Caco-2 (cell line): ENCODE results near the gene GLI3. TPM values are rescaled to one million over a fixed set of nuclear protein-coding genes. Genes with fewer than 3 reads are reported as not detected.
A peak's percentile ranks its signal among the peaks of the same experiment; 100 is the strongest.

Experiments used
- BruUV-seq: library from RNA; stranded (reverse); fragments of 400-500 nt; replicated peaks from 2 replicates; lab custom pipeline; 2021; lab: Mats Ljungman, UMichigan
- CTCF ChIA-PET: fragments of 300-600 bp; sonication (Branson Sonifier 250); formaldehyde crosslinking; loops from one replicate; lab custom pipeline; 2022; ENCODE audit warnings: antibody characterized with exemption; lab: Charles Lee
- POLR2A ChIA-PET: fragments of 300-600 bp; sonication (Branson Sonifier 250); formaldehyde crosslinking; loops from one replicate; lab custom pipeline; 2022; ENCODE audit warnings: antibody characterized with exemption; lab: Charles Lee
- DNase-seq, 2 experiments: peaks; one replicate each; pipeline versions ENCODE4 v3.0.0 to v3.0.0-alpha.2; 2020 to 2022
- H3K27me3 ChIP-seq: replicated peaks from 2 replicates; pipeline ENCODE4 v1.6.0; 2011; ENCODE audit warnings: low read length; ENCODE audit not compliant: control insufficient read depth, insufficient read depth
- H3K36me3 ChIP-seq: 2 replicates; pipeline ENCODE4 v1.5.1; 2011; ENCODE audit warnings: low read length; ENCODE audit not compliant: control insufficient read depth, insufficient read depth
- H3K4me1 ChIP-seq: fragments of 250-450 bp; sonication (Bioruptor Pico); 2 replicates; pipeline ENCODE4 v1.5.1; 2020; ENCODE audit warnings: mild to moderate bottlenecking
- H3K4me3 ChIP-seq: 2 replicates; pipeline ENCODE4 v1.5.1; 2011; ENCODE audit warnings: low read depth, mild to moderate bottlenecking, control low read depth, low read length
- H3K9me3 ChIP-seq: fragments of 250-450 bp; sonication (Bioruptor Pico); 2 replicates; pipeline ENCODE4 v1.5.1; 2020; ENCODE audit warnings: mild to moderate bottlenecking, moderate library complexity
- H3K27ac Mint-ChIP-seq: one replicate; pipeline ENCODE4 v1.8.0; 2022; ENCODE audit warnings: mixed read lengths; ENCODE audit not compliant: unreplicated experiment
- H3K27me3 Mint-ChIP-seq: one replicate; pipeline ENCODE4 v1.8.0; 2022; ENCODE audit warnings: mixed read lengths; ENCODE audit not compliant: insufficient read depth, unreplicated experiment
- H3K36me3 Mint-ChIP-seq: one replicate; pipeline ENCODE4 v1.8.0; 2022; ENCODE audit warnings: mild to moderate bottlenecking, mixed read lengths; ENCODE audit not compliant: insufficient read depth, unreplicated experiment
- H3K4me1 Mint-ChIP-seq: one replicate; pipeline ENCODE4 v1.8.0; 2022; ENCODE audit warnings: low read depth, mixed read lengths; ENCODE audit not compliant: unreplicated experiment
- H3K4me3 Mint-ChIP-seq: one replicate; pipeline ENCODE4 v1.8.0; 2022; ENCODE audit warnings: mild to moderate bottlenecking, moderate library complexity, mixed read lengths; ENCODE audit not compliant: unreplicated experiment
- H3K9me3 Mint-ChIP-seq: one replicate; pipeline ENCODE4 v1.8.0; 2022; ENCODE audit warnings: mixed read lengths; ENCODE audit not compliant: unreplicated experiment
- CTCF ChIP-seq, 2 experiments: fragments of 200-600 bp in 1 of 2; IDR thresholded peaks; 1 replicate in 1 of 2; 2 replicates in 1 of 2; pipeline versions ENCODE4 v1.5.1 to v1.8.0; 2011 to 2022; ENCODE audit warnings: antibody characterized with exemption in 1 of 2, control low read depth in 1 of 2, inconsistent platforms in 1 of 2, low read depth in 1 of 2, low read length in 1 of 2, mild to moderate bottlenecking in 1 of 2, moderate library complexity in 1 of 2; ENCODE audit not compliant: insufficient read depth in 1 of 2, severe bottlenecking in 1 of 2, unreplicated experiment in 1 of 2
- intact Hi-C: fragments of 100-400 bp; cut with micrococcal nuclease; formaldehyde crosslinking; loops from one replicate; pipeline ENCODE4 v1.10.0; 2022; ENCODE audit not compliant: unreplicated experiment
- total RNA-seq: library from RNA; stranded (reverse); gene quantifications from 2 replicates; pipeline ENCODE4 v1.2.3, GENCODE V29; 2022

Gene GLI3
- total RNA-seq, 1 experiment from 2014 or later = 1.00 TPM

GRCh38 chr7:41977151-41977651 lies 259.8 kb downstream of the GLI3 start:
- Mint-ChIP-seq H3K4me1 (no peaks in the 10 kb centered on the region), H3K27ac (no peak overlapping the region), H3K27me3 (peaks cover 19% of the 10 kb centered on the region), H3K9me3 (no peaks in the 10 kb centered on the region), H3K4me3 (no peak overlapping the region), H3K36me3 (no peaks in the 10 kb centered on the region)
- DNase-seq = peak in 1 of 2 experiments; percentile 25
- peak; percentile 74 to 78 for TF ChIP-seq CTCF (IDR thresholded peaks at IDR 0.05; ENCODE audit: insufficient read depth in 1 of 2, low read depth in 1 of 2, low read length in 1 of 2, severe bottlenecking in 1 of 2, unreplicated experiment in 1 of 2)
- Histone ChIP-seq H3K4me1 (no peaks in the 10 kb centered on the region), H3K4me3 (no peak overlapping the region), H3K36me3 (no peaks in the 10 kb centered on the region), H3K9me3 (no peaks in the 10 kb centered on the region), H3K27me3 (peaks cover 1% of the 10 kb centered on the region; the same call in 1 of the 2 replicates)
- intact Hi-C loops = loop anchor here (1.0 to 10.0 kb wide), 4 partner anchors 37 to 855 kb away; no protein-coding TSS in a partner anchor
- POLR2A ChIA-PET = no interaction called here
- CTCF ChIA-PET = interaction anchor here (0.6 to 1.5 kb wide), 4 partner anchors 9 to 866 kb away, joined by 3 to 5 read pairs (median 4); no protein-coding TSS in a partner anchor
- no TSS peak for BruUV-seq

GRCh38 chr7:41976411-41976810 lies 260.6 kb downstream of the GLI3 start:
- peaks cover 19% of the 10 kb centered on the region for H3K27me3 Mint-ChIP-seq
- no peaks in the 10 kb centered on the region for H3K36me3 ChIP-seq
- no peaks in the 10 kb centered on the region for H3K36me3 Mint-ChIP-seq
- intact Hi-C loops = loop anchor here (5.0 to 10.0 kb wide), 3 partner anchors 51 to 856 kb away; no protein-coding TSS in a partner anchor
- ChIA-PET POLR2A (no interaction called here), CTCF (interaction anchor here (0.6 kb wide), 1 partner anchor 33 kb away, joined by 3 read pairs; no protein-coding TSS in a partner anchor)
- no peak overlapping the region for H3K4me3 ChIP-seq
- no peaks in the 10 kb centered on the region for H3K4me1 Mint-ChIP-seq
- H3K27me3 ChIP-seq = peaks cover 1% of the 10 kb centered on the region; the same call in 1 of the 2 replicates
- TF ChIP-seq CTCF (IDR thresholded peaks at IDR 0.05; ENCODE audit: insufficient read depth in 1 of 2, low read depth in 1 of 2, low read length in 1 of 2, severe bottlenecking in 1 of 2, unreplicated experiment in 1 of 2) = no peak
- no peaks in the 10 kb centered on the region for H3K9me3 ChIP-seq
- H3K4me1 ChIP-seq = no peaks in the 10 kb centered on the region
- no TSS peak for BruUV-seq
- no peak overlapping the region for H3K27ac Mint-ChIP-seq
- H3K4me3 Mint-ChIP-seq = no peak overlapping the region
- no peaks in the 10 kb centered on the region for H3K9me3 Mint-ChIP-seq
- no peak for DNase-seq

GRCh38 chr7:41975849-41976248 lies 261.2 kb downstream of the GLI3 start:
- Mint-ChIP-seq H3K36me3 (no peaks in the 10 kb centered on the region), H3K4me3 (no peak overlapping the region), H3K27me3 (peaks cover 19% of the 10 kb centered on the region), H3K27ac (no peak overlapping the region), H3K9me3 (no peaks in the 10 kb centered on the region), H3K4me1 (no peaks in the 10 kb centered on the region)
- CTCF ChIA-PET = interaction anchor here (0.6 kb wide), 1 partner anchor 33 kb away, joined by 3 read pairs; no protein-coding TSS in a partner anchor
- H3K4me3 ChIP-seq = no peak overlapping the region
- POLR2A ChIA-PET = no interaction called here
- H3K27me3 ChIP-seq = peaks cover 1% of the 10 kb centered on the region; the same call in 1 of the 2 replicates
- no peaks in the 10 kb centered on the region for H3K9me3 ChIP-seq
- intact Hi-C loops = loop anchor here (5.0 to 10.0 kb wide), 3 partner anchors 51 to 856 kb away; no protein-coding TSS in a partner anchor
- no peaks in the 10 kb centered on the region for H3K4me1 ChIP-seq
- no TSS peak for BruUV-seq
- no peak for TF ChIP-seq CTCF (IDR thresholded peaks at IDR 0.05; ENCODE audit: insufficient read depth in 1 of 2, low read depth in 1 of 2, low read length in 1 of 2, severe bottlenecking in 1 of 2, unreplicated experiment in 1 of 2)
- H3K36me3 ChIP-seq = no peaks in the 10 kb centered on the region
- no peak for DNase-seq
